HG03565 (cell line): ENCODE data around the gene TAF1D.
"Not testable (repeated sequence)": the region's sequence is repeated elsewhere in the genome, so short reads cannot be mapped to it uniquely, and the experiment has no call there.

Source experiments
- ATAC-seq: cut with Tn5 transposase; IDR thresholded peaks from one replicate; pipeline ENCODE4 v1.9.1; 2021; ENCODE audit warnings: mild to moderate bottlenecking, moderate library complexity; ENCODE audit not compliant: unreplicated experiment

TAF1D gene

DNA sequence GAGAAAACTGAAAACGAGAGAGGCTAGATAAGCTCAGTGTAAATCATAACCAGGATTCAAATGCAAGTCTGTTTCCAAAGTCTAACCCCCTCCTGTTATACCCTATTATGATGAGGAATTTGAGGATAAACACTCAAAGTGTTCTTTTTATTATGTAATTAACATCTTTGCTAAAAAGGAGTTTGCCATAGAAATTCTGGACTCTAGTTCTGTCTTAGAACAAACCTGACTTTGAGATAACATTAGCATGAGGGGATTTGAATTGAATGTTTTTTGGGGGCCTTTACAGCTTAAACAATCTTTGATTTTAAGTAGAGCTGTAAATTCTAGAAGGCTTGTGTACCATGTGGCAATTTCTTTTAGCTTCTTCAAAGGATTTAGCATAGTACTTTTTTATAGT, 9.7 kb upstream of the TAF1D start:
- no peak for ATAC-seq

DNA sequence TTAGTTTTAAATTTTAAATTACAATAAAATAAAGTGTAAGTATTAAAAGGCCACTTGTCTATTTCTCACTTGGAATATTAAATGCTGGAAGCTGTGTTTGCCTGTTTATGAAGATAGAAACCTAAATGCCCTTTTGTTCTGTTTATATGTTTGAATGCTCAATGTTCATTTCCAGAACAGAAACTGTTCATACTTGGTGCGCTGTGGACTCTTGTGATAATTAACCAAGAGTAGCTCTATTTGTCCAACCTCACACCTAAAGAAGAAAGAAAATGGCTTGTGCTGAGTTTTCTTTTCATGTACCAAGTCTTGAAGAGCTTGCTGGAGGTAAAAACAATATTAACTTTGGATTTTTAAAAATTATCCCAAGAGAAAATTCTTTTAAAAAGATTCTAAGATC, 5.8 kb upstream of the TAF1D start:
- ATAC-seq, result peak; percentile 72

DNA sequence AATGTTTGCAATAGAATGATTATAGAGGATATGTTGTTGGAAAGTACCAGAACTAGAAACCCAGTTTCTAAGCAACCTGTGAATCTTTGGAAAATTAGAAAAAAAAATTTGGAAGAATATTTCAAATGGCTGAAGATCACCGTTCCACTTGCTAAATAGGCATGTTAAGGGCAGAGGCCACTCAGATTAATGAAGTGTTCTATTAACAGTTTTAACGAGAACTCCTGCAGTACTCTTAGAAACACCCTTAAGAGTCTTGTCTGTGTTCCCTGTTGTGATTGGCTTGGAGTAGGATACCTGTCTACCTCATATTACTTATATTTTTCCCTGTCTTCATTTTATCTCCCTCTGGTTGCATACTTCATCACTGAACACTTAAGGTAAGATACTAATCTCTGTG, 4.8 kb upstream of the TAF1D start:
- no peak for ATAC-seq

DNA sequence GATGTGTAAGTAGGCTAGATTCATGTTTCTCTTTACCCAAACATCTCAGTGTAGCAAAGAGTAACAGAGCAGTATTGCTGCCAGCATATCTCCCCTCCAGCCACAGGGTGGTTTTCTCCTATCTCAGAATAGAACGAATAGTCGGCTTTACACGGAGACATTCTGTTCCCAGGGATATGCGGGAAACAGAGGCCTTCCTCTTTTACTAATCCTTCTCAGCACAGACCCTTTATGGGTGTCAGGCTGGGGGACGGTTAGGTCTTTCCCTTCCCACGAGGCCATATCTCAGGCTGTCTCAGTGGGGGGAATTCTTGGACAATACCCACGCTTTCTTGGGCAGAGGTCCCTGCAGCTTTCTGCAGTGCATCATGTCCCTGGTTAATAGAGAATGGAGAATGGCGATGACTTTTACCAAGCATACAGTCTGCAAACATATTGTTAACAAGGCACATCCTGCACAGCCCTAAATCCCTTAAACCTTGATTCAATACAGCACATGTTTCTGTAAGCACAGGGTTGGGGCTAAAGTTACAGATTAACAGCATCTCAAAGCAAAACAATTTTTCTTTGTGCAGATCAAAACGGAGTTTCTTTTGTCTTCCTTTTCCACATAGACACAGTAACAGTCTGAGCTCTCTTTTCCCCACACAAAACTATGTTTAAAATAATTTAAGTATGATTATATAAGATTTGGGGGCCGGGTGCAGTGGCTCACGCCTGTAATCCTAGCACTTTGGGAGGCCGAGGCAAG, 3.9 kb upstream of the TAF1D start:
- ATAC-seq, result not testable (repeated sequence)

DNA sequence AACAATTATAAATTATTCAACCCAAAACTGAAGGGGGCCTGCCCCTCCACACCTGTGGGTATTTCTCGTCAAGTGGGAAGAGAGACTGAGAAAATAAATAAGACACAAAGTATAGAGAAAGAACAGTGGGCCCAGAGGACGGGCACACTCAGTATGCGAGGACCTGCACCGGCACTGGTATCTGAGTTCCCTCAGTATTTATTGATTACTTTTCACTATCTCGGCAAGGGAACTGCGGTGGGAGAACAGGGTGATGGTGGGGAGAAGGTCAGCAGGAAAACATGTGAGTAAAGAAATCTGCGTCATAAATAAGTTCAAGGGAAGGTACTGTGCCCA, 3.3 kb upstream of the TAF1D start:
- ATAC-seq, result no peak

DNA sequence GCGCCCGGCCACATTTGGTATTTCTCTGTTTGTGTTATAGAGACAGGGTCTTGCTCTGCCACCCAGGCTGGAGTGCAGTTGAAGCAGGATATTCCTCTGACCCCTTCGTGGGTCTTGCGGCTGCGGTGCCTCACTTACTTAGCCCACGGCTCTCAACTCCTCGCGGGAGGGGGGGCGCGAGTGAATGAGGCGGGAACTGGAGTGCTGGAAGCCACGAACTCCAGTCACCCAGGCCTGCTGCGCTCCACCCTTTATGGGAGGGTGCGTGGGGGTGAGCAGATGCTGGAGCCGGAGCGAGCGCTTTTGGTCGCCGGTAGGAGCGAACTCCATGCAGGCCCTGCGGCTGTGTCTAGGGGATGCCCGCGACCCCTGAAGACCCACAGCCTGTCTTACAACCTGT, 2.0 kb upstream of the TAF1D start:
- ATAC-seq, result no peak

DNA sequence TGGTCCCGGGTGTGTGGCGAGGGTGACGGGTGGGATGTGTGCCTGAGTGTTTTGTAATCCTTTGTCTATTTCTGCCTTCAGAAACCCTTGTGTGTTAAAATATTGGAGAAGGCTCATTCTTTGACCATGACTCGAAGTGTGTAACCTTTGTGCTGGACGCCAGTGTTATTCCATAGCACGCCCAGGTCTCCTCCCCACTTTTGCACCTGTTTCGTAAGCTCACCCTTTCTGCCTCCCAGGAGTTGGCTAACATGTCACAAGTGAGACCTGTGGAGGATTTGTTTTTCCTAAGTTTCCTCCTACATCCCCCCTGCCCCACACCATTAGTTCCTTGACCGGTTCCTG, 559 bp upstream of the TAF1D start:
- peak; percentile 3 for ATAC-seq

DNA sequence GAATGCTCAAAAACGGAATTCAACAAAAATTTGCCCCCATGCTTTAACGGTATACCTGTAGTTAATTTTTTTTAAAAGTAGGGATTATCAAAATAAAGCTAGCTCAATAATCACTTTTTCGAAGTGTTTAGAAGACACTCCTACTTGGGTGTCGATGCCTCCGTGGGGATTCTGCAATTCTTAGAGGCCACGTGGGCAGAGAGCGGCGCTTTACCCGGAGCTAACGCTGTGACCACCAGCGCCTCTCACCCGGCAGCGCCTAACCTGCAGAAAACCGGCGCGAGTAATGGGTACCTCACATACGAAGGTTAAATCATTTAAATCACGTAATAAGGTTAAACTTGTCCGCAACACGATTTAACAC, 583 bp downstream of the TAF1D start:
- ATAC-seq, result peak; percentile 18

DNA sequence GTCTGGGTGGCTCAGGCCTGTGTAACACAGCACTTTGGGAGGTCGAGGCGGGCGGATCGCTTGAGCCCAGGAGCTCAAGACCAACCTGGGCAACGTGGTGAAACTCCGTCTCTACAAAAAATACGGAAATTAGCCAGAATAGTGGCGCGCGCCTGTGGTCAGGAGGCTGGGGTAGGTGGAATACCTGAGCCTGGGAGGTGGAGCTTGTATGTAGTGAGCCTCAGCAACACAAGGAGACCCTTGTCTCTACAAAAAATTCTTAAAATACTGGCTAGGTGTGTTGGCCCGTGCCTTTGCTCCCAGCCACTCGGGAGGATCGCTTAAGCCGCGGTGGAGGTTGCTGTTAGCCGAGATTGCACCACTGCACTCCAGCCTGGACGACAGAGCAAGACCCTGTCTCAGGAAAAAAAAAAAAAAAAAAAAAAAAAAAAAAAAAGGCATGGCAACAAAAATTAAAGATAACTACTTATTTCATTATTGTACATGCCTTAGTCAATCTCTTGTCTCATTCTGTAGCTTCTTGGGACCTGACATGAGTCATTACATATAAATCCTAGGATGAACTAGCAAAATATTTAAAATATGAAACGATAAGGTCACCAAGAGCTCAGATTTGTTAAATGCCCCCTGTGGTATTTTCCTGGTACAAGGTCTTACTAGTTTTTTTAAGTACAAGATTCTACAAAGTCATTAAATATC, 1.1 kb downstream of the TAF1D start:
- ATAC-seq, result no peak

DNA sequence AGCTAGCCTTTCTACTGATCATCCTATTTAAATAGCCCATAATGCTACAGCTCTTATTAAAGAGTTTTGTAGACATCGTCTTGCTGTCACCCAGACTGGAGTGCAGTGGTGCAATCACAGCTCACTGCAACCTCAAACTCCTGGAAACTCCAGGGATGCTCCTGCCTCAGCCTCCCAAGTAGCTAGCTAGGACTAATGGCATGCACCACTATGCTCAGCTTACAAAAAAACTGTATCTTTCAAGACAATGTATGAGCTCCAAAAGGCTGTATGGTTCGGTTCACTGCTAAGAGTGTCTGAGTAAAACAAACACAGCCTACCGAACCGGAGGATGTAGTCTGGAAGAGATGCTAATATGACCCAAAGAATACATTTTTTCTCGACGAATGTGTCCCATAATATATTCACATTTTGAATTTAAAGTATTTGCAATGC, 2.6 kb downstream of the TAF1D start:
- no peak for ATAC-seq

DNA sequence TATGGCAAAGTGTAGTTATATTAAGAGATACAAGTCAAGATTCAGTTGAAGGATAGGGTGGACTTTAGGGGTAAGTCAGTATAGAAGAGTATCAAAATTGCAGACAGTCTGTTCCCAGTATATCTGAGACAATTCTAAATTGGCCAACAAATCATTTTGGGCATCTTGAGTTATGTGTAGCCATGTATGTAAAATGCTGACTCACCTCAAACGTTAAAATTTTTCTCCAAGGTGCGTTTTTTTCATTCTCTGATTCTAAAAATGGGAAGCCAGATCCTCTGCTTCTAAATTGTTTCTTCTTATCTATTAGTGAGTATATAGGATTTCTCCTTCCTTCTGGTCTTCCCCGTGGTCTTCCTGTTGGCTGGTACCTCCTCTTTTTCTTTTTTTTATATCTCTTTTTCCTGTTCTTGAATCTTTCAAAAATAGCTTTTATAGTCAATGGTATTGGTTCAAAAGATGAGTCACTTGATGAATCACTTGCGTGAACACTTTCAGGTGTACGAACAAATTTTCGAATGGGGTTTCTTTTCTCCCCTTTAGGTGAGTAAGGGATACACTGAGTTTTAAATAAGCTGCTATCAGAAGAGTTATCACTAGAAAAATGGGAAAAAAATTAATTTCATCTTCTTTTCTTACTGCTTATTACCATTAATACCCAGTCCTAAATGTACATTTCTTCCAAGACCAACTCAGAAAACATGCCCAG, 3.2 kb downstream of the TAF1D start:
- ATAC-seq, result no peak

DNA sequence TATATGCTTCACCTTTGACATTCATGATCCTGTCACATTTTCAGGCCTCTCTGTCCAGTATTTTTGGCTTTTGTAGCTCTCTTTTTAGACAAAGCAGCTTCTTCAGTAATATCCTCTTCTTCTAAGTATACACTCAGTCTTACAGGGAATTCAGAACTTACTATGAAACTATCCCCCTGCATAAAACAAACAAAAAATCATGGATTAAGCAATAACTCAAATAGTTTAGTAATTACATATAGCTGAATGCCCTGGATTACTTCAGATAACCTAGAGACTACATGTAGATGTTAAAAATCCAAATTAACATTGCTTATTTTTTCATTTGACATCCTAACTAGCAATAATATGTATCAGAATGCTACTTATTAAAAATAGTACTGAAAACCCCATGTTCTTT, 5.2 kb downstream of the TAF1D start:
- no peak for ATAC-seq

DNA sequence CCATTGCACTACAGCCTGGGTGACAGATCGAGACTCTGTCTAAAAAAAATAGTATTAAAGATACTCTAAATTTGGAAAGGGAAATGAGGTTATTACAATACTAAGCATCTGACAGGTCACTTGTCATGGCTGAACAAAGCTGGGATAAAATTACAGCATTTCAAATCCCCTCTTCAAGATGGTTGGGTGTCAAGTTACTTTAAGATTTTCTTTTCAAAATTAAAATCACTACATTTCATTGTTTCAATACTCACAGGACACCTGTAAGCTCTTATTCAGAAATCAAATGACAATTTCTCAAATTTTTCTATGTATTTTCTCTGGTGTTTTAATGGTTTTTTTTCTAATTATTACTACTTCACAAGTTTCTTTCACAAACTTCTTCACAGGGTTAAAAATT, 5.7 kb downstream of the TAF1D start:
- ATAC-seq, result no peak

DNA sequence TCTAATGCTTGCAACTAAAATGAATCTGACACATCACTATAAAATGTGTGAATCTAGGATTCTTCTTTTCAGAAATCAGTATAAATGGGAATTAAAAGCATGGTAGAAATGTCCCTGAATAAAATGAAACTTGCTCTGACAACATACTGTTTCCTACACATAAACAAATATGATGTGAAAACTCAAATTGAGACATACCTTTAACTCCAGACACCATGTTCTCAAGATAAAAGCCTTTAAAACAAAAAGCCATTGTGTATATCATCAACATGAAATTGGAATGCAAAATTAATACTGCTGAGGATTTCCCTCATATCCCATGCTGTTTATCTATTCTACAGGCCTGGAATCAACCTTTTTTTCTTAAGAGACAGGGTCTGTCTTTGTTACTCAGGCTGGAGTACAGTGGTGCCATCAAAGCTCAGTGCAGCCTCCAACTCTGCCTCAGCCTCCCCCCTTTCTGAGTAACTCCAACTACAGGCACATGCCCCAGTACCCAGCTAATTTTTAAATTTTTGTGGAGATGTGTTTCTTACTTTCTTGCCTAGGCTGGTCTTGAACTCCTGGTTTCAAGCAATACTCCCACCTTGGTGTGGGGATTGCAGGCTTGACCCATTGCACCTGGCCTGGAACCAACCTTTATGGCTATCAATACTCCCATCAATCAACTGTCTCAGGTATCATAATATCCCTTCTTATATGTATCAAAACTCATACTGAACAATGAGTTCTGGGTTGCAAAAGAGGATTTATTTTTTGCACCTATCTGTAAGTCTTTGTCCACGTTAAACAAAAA, 6.7 kb downstream of the TAF1D start:
- ATAC-seq, result no peak

DNA sequence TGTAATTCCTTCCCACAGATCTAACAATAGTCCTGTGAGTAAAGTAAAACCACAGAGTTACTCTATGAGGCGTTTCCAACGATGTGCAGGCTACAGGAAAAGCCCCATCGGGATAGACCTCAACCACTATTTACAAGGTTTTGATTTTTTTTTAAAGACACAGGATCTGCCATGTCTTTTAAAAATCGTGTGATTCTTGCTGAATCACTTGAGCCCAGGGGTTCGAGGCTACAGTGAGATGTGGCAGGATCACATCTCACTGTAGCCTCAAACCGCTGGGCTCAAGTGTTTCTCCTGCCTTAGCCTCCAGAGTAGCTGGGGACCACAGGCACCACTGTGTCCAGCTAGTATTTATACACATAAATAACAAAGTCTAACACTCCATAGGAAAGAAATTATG, 7.8 kb downstream of the TAF1D start:
- no peak for ATAC-seq

DNA sequence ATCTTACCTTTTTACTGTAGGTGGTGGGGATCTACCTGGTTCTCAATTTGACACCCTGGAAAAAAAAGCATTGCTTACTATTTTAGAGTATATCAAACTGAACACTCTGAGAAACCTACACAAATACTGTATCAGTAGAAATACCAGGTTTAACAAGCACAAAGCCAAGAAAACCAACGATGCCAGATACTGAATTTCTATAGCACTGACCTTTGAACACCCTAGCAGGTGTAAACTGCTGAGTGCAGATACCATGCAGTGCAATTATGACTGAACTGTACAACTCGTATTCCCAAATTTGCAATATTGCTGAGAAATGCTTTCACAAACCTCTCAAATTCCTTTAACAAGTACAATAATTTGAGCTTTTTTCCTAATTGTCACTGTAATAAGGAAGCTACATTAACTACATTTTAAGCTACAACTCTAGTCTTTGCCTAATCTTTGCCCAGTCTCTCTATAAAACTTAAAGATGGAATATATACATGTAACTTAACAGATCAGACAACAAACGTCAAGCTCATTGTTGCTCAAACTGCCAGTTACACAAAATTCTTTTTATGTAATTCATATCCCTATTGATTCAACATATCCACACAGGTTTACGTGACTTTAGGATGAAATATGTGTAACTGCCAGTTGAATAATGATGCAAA, 8.9 kb downstream of the TAF1D start:
- no peak for ATAC-seq

DNA sequence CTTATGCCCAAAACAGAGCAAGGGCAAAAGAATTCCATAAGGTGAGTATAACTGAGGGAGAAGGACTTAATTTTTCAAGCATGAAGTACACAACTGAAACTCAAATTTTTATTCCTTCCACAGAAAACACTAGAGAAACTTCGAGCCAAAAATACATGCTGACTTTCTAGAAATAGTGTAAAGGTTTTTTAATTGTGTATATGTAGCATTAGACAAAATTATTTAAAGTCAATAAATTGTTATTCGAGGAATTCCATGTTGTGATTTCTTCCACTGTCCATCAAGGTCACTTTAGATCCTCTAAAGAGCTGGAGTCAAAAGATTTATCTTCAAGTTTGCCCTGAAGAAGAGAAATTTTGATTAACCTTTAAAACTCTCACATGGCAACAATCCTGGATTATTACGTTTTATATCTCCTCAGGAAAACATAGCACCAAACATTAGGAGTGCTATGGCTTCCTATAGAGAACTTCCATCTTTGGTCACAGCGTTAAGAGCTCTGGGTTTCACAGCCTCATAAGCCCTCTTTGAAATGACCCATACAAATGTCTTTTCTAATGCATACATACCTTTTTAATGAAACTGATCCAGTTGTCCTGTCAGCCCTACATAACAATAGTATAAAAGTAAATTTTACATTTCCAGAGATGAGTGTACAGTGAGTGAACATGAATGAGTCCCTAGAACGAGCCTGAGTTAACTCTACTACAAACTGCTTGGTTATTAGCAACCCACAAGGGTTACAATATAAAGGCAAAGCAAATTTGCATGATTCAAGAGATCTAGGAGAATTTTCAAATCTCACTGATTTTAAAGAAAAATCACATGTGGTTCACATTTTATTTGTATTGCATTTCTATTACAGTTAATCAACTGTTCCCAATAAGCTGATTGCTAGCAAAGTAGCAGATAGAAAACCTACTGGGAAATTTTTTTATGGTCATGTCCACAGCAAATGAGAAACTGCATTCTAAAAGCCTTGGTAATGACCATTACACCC, 10.9 kb downstream of the TAF1D start:
- ATAC-seq, result no peak

DNA sequence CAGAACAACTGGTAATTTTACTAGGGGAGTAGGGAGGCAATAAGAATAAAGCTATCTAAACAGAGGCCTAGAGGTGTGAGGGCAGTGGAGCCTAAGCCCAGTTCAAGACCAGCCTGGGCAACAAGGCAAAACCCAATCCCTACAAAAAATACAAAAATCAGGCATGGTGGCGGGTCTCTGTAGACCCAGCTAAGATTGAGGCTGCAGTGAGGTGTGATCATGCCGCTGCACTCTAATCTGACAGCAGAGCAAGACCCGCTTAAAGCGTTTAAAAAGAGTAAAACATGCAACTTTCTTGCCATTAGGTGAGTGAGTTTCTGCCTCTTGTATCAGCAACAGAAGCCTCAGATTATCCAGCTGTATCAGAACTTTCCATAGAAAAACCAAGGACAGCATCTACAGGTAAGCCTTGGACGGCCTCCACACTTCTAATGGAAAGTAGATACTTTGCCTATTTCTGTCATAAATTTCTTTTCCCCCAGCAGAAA, 12.1 kb downstream of the TAF1D start:
- ATAC-seq, result no peak

DNA sequence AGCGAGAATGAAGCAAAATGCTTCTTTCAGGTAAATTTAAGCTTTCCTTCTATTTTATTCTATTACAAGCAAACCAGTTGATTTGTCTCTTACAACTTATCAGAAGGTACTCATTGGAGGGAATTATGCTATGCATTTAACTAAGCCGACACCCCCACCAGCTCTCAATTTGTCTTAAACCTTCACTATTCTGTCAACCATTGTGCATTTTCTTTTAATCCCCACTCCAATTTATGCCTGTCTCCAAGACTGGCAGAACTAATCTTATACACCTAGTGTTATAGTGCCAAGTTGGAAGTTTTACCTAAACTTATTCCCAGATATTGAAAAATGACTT, 12.5 kb downstream of the TAF1D start:
- no peak for ATAC-seq
